ENCODE data around the gene CRAT.

DNA sequence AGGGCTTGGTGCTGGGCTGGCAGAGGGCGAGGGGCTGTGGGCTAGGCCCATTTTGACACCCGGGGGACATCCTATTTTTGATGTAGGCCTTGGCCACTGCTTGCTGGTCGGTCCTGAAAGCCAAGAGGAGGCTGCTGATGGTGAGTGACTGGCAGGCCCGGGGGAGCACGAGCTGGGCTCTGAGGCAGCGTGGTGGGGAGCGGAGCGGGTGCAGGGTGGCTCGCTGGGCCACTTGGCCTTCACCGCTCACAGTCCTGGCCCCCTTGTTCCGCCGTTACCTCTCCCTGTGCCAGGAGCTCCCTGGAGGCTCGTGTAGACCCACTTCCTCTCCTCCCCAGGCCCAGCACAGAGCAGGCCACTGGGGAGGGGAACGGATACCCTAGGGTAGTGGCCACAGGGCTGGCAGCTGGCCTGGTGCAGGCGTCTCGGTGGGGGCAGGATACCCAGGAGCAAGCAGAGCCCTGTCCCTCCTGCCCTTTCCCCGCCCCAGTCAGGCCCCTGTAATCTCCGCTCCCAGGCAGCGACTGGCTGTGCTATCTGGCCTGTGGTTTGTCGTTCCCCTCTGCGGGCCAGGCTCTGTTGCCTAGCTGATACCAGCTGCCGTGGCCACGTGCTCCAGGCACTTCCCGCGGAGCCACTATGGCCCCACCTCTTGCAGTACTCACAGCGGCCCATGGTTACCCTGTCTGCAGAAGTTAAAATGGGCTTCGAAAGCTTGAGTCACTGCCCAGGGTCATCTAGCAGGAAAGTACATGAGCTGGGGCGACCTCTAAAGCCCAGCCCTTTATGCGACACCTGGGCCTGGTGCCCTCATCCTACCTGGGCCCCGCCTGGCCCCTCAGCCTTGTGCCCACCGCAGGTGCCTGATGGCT lies 41.4 kb downstream of the CRAT start:
- no peak for TF ChIP-seq EZH2 (IDR thresholded peaks at IDR 0.05; ENCODE audit: borderline replicate concordance)
- TF ChIP-seq, protein P1, sequence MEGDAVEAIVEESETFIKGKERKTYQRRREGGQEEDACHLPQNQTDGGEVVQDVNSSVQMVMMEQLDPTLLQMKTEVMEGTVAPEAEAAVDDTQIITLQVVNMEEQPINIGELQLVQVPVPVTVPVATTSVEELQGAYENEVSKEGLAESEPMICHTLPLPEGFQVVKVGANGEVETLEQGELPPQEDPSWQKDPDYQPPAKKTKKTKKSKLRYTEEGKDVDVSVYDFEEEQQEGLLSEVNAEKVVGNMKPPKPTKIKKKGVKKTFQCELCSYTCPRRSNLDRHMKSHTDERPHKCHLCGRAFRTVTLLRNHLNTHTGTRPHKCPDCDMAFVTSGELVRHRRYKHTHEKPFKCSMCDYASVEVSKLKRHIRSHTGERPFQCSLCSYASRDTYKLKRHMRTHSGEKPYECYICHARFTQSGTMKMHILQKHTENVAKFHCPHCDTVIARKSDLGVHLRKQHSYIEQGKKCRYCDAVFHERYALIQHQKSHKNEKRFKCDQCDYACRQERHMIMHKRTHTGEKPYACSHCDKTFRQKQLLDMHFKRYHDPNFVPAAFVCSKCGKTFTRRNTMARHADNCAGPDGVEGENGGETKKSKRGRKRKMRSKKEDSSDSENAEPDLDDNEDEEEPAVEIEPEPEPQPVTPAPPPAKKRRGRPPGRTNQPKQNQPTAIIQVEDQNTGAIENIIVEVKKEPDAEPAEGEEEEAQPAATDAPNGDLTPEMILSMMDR (IDR thresholded peaks at IDR 0.05; ENCODE audit: poor library complexity), result no peak
- no peak for TF ChIP-seq EZH2phosphoT487 (IDR thresholded peaks at IDR 0.05; ENCODE audit: low read depth, severe bottlenecking, unreplicated experiment)

Measured in hepatocyte (in vitro differentiated cells).